ENCODE data around the gene DAPK3. TPM values are rescaled to one million over a fixed set of nuclear protein-coding genes. Genes with fewer than 3 reads are reported as not detected.
"Not testable (repeated sequence)": the region's sequence is repeated elsewhere in the genome, so short reads cannot be mapped to it uniquely, and the experiment has no call there.

DAPK3 gene
- total RNA-seq, 2 donors from 2014 or later: 64.5 to 94.9 TPM

DNA sequence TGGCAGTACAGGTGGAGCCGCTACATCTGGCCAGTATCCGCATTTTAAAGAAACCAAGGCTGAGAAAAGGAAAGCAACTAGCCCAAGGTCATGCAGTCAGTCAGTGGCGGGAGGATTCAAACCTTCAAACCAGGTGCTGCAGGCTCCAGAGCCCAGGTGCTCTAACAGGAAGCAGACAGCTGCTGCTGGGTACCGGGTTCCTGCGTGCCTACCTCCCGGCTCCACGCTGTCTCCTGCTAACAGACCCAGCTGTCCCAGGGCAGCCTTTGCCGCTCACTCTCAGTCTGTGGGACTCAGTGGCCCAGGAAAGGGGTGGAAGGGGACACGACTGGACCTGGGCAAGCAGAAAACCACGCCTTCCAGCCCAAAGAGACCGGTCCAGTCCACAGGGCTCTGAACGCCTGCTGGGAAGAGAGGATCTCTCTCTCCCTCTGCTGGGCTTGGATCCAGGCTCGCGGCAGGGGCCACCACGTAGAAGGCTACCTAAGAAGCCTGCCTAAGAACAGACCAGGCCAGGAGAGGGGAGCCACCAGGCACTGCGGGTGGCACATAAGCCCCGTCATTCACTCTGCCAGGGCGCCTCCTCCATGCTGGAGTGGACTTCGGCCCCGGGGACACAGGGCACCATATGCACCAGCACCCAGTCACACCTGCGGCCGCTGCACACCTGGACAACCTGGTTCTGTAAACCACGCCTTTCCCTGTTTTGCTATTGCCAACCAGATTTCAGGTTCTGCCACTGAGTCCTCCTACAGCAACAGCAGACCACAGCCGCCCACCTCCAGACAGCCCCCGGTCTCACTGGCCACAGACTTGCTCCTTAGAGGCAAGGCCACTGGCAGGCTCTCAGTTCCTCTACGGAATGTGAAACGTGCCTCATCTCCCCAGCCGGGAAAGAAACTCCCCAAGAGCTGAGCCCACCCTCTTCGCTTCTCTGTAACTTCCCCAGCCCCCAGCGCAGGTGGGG, 4.6 kb downstream of the DAPK3 start:
- intact Hi-C loops (cut with DNase I): no loop called here
- no peak for DNase-seq (ENCODE audit: low spot score)

DNA sequence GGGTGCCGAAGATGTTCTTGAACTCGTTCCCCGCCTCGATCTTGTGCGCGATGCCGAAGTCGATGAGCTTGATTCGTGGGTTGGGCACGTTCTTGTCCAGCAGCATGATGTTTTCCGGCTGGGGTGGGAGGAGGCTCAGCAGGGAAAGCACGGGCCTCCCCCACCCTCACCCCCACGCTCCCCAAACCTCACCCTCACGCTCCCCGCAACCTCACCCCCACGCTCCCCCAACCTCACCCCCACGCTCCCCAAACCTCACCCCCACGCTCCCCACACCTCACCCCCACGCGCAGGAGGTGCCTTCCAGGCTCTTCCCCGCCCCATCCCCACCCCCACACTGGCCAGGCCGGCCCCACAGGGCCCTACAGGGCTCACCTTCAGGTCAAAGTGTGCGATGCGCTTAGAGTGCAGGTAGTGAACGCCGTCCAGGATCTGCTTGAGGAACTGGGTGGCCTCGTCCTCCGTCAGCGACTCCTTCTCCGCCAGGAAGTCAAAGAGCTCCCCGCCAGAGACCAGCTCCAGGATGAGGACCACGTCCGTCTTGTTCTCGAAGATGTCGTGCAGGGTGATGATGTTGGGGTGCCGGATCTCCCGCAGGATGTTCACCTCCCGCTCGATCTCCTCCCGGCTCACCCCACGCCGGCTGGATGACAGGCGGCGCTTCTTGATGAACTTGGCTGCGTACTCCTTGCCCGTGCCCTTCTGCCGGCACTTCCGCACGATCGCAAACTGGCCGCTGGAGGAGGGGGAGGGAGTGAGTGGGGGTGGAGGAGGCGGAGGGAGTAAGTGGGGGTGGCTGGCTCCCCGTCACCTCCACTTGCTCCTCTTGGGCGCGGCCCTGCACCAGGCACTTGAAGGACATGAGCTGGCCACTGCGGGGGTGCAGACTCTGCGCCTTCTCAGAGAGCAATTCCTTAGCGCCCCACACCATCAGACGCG, 6.4 kb downstream of the DAPK3 start:
- DNase-seq (ENCODE audit: low spot score): no peak
- intact Hi-C loops (cut with DNase I): no loop called here

DNA sequence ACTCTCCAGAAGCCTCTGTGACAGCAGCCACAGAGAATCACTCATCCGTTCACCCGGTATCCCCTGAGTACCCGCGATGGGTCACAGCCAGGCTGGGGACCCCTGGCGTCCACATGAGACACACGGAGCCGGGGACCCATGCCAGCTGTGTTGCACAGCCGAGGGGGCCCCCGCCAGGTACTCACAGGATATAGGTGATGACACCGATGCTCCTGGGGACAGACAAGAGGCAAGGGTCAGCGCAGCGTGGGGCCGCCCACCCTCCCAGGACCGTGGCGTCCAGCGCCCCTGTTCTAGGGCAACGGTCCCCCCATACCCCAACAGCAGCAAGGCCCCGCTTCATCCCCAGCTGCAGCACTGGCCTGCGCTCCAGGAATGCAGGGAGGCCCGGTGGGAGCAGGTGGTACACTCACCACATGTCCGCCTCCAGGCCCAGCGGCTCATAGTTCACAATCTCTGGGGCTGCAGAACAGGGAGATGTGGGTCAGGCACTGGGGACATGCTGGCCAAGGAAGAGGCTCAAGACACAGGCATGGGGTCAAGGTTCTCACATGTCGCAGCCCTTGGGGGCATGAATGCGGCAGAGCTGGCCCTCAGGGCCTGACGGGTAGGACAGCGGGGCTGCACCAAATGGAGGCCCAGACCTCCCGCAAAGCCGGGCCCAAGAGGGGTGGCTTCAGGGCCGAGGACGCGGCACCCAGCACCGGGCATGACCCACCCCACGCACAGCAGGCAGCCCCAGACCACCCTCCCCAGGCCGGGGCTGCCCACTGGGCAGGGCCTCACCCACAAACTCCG, 7.2 kb downstream of the DAPK3 start:
- DNase-seq (ENCODE audit: low spot score): no peak
- intact Hi-C loops (cut with DNase I): no loop called here

DNA sequence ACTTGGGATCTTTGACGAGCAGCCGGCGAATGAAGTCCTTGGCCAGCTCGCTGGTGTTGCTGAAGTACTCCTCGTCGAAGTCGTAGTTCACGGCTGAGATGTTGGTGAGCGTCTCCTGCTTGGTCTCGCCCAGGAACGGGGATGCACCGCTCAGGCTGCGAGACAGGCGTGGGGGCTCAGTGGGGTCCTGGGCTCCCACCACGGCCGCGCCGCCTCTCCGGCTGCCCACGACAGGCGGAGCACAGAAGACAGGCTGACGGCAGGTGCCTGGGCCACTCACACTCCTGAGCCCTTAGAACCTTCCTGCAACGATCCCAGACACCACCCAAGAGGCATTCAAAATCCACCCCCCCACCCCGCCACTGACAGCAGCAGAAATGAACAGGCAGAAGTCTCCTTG, 9.9 kb downstream of the DAPK3 start:
- intact Hi-C loops (cut with DNase I): no loop called here
- no peak for DNase-seq (ENCODE audit: low spot score)

DNA sequence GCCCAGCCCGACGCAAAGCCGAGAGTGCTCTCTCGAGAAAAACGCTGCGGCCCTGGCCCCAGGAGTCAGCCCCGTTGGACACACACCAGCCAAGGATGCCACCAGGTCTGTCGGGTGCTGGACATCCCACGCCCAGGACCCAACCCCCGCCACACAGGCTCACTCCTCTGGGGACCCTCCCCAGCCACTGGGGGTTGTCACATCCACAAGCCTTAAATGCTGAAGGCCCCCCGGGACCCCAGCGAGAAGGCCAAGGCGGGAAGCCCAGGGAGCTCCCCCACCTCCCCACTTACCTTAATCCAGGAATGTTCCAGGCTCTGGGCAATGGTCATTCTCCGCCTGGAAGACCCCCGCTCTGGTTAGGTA, 11.2 kb downstream of the DAPK3 start:
- intact Hi-C loops (cut with DNase I): no loop called here
- DNase-seq (ENCODE audit: low spot score): no peak

DNA sequence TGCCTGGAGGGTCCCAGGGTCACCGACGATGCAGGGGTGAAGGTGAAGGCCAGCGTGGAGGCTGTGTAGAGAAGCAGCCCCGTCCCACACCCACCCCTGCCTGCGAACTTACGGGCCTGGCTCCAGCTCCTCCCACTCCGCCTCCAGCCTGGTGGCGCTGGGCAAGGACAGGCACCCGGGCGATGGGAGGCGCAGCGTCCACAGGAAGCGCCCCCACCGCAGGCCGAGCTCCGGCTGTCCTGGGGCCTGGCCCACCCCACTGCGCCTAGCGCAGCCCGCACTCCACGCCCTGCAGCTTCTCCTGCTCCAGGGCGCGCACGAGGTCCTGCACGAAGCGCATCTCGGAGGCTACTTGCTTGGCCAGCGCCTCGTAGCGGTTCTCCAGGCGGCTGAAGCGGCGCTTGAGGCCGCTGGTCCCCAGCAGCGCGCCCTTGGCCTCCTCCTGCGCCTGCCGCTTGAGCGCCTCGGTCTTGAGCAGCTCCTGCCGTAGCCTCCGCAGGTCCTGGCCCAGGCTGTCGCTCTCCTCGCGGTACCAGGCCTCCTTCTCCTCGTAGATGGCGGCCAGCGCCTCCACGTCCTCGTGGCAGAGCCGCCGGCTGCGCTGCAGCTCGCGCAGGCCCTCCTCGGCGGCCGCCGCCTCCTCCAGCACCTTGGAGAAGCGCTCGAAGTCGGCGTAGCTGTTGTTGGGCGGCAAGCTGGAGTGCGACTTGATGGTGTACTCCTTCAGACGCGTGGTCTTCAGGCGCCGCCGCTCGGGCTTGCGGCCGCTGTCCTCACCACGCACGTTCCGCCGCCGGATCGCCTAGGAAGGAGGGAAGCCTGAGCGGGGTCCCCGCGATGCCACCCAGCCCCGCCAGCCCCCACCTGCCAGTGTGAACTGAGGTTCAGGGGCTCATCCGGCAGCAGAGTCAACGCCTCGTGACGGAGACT, 11.8 kb downstream of the DAPK3 start:
- no peak for DNase-seq (ENCODE audit: low spot score)
- intact Hi-C loops (cut with DNase I): no loop called here

DNA sequence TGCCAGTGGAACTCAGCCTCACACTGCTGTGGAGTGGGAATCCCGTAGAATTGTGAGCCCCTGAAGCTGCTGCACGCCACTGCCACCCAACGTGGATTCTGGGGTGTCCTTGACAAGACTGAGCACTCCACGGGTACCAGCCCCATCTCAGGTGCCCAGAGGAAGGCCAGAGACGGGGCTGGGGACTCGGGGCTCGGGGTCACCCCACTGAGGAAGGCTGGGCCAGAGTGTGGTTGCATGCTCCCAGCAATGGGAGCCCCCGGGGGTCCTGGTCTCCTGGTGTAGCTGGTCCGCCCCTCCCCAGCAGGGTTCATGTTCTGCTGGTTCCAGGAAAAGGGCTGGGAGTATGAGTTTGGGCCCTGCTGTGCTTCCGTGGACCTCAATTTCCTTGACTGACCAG, 15.2 kb downstream of the DAPK3 start:
- DNase-seq (ENCODE audit: low spot score): no peak
- intact Hi-C loops (cut with DNase I): no loop called here

DNA sequence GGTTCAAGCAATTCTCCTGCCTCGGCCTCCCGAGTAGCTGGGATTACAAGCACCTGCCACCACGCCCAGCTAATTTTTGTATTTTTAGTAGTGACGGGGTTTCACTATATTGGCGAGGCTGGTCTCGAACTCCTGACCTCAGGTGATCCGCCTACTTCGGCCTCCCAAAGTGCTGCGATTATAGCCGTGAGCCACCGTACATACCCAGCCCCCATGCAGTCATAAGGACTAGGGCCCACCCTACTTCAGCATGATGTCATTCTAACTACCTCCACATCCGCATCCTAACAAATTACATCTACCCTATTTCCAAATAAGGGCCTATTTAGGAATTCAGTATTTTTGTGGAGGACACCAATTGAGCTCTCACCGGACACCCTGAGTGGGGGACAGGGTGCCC, 15.6 kb downstream of the DAPK3 start:
- DNase-seq (ENCODE audit: low spot score); intact Hi-C loops (cut with DNase I): not testable (repeated sequence)

DNA sequence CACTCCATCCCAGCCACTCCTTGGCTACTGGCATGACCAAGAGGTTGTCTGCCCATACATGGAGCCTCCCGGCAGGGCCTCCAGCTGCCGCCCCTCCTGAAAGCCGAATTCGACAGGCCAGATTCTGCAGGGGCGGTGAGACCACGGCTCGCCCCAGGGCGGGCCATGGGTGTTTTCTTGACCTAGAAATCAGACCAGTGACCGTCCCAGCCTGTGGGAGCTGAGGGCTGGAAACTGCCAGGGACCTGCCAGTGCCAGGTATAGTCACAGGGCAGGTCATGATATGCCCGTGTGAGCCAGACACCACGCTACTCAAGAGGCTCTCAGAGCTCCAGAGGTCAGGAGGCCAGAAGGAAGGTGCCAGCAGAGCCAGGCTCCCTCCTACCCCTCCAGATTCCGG, 16.8 kb downstream of the DAPK3 start:
- no peak for DNase-seq (ENCODE audit: low spot score)
- intact Hi-C loops (cut with DNase I): no loop called here

DNA sequence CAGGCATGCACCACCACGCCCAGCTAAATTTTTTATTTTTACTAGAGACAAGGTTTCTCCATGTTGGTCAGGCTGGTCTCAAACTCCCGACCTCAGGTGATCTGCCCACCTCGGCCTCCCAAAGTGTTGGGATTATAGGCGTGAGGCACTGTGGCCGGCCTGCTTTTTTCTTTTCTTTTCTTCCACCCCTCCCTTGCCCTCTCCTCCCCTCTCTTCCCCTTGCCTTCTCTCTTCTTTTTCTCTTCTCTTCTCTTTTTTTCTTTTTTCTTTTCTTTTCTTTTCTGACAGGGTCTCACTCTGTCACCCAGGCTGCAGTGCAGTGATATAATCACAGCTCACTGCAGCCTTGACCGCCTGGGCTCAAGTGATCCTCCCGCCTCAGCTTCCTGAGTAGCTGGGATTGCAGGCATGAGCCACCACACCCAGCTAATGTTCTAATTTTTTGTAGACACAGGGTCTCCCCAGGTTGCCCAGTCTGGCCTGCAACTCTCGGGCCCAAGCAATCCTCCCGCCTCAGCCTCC, 18.1 kb downstream of the DAPK3 start:
- DNase-seq (ENCODE audit: low spot score); intact Hi-C loops (cut with DNase I): not testable (repeated sequence)

DNA sequence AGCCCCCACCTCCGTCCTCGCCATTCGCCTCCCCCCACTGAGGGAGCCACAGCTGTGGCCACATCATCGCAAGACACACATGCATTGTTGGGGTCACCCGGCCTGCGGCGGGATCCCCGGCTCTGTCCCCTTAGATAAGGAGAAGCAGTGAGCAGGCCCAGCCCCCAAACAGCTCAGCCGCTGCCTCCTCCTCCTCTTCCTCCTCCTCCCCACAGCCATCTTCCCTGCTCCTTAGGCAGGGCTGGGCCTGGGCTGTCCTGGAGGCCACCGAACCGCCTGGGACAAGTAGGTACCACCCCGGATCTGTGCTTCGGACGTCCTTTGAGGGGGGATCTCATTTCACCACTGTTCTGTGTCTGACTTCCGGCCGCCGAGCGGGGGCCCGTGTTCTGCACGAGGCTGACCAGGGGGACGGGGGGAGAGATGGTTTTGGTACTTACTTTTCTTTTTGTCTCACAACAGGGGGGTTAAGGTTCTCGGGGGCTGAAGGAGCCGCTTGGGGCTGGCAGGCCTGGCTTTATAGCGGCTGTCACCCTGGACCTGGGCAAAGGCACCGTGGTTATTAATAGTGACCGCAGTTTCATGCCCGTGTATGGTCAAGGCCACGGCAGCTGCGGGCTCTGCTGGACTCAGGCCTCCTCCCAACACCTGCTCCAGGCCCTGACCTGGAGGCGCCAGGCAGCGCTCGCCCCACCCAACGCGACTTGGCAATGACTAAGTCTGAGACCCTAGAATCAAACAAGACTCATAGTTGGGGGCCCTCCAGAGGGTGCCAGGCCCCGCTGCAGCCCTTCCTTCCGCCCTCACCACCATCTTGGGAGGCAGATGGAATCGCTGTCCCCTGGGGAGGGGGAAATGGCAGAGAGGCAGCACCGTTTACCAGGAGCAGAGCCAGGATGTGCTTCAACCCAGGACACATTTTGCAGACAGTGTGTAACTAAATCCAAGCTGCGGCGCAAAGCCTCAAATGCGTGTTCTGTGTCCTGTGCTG, 19.7 kb downstream of the DAPK3 start:
- intact Hi-C loops (cut with DNase I): no loop called here
- no peak for DNase-seq (ENCODE audit: low spot score)

DNA sequence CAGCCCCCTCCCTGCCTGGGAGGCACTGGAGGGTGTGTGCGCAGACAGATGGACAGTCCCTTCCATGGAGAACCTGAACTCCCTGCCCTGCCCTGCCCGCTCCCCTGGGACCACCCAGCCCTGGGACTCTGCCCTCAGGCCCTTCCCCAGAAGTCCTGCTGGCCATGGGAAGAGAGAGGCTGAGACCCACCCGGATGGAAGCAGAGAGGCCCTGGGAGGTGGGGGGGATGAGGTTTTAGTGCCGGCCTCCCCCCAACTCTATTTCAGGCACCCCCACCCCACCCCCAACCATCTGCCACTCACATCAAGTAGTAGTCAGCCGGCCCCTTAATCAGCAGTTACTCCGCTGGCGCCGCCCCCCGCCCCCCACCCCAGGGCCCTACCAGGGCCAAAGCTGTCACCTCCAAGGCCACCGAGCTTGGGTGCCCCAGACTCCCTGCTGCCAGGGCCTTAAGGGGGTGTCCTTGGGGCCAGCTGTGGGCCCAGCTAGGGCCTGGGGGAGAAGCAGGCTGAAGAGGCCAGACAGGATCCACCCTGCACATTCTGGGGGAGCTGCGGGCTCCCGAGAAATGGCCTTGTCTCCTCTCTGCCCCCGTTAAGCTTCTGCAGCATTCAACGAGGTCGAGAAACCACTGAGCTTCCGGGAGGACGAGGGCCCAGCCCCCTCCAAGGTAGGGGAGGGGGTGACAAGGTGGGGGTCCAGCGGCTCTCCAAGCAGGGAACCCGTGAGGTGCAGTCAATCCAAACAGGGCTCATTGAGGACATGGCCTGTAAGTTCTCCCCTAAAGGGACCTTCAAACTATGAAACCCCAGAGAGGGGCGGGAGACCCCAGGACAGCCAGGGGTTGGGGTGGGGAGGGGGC, 20.7 kb downstream of the DAPK3 start:
- DNase-seq (ENCODE audit: low spot score): no peak
- intact Hi-C loops (cut with DNase I): no loop called here

DNA sequence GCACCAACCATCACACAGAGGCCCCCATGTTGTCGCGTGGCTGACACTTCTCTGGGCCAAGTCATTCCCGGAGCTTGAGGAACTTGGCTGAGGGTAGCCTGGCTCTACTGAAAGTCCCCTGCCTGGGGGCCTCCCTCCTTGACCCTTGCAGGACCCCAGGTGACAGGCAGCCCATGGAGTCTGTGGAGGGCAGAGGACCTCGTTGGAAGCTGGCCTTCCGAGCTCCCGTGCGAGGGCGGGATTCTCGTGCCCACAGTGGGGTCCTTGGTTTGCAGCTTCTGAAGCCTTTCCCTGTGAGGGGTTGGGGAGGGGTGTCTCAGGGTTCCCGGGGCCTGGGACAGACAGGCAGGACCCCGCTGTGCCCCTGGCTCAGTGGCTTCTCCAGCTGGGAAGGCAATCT, 21.6 kb downstream of the DAPK3 start:
- DNase-seq (ENCODE audit: low spot score): no peak
- intact Hi-C loops (cut with DNase I): no loop called here

DNA sequence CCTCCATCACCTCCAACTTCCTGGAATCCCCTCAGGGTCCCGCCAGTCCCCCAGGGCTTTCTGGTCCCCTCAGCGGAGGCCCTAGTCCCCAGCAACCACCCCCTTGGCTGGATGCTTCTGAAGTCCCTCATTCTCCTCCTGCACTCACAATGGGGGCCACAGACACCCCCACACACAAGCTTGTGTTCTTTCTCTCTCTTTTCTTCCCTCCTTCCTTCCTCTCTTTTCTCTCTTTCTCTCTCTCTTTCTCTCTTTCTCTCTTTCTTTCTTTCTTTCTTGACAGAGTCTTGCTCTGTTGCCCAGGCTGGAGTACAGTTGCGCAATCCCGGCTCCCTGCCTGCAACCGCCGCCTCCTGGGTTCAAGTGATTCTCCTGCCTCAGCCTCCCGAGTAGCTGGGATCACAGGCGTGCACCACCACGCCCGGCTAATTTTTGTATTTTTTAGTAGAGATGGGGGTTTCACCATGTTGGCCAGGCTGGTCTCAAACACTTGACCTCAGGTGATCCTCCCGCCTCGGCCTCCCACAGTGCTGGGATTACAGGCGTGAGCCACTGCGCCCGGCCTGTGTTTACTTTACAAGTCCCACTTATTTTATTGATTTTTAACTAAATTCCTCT, 23.5 kb downstream of the DAPK3 start:
- DNase-seq (ENCODE audit: low spot score); intact Hi-C loops (cut with DNase I): not testable (repeated sequence)

DNA sequence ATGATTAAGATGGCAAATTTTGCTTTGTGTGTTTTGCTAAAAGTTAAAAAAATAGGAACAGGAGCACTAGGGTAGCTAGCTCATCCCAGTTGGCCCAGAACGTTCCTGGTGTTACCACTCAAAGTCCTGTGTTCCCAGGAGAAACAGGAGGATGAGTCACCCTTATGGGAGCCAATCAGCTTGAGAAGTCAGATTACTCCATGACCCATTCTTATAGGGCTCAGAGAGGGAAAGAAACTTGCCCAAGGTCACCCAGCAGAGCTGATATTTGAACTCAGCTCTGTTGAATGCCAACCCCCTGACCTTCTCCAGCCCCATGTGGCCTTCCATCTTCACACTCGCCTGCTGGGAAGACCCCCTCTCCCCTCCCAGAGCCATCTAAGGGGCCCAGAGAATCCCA, 25.1 kb downstream of the DAPK3 start:
- intact Hi-C loops (cut with DNase I): no loop called here
- DNase-seq (ENCODE audit: low spot score): no peak
